GM18502 (cell line): Measurements from ENCODE around the gene OXTR.
"Not testable (repeated sequence)": the region's sequence is repeated elsewhere in the genome, so short reads cannot be mapped to it uniquely, and the experiment has no call there.

Experiments used
- ATAC-seq: cut with Tn5 transposase; IDR thresholded peaks from one replicate; pipeline ENCODE4 v1.9.1; 2021; ENCODE audit warnings: mild to moderate bottlenecking; ENCODE audit not compliant: unreplicated experiment, poor library complexity

The OXTR gene

GRCh38 chr3:8722808-8723207, 46.6 kb downstream of the OXTR start:
- ATAC-seq: no peak

- not testable (repeated sequence) for ATAC-seq
Observed at GRCh38 chr3:8715757-8716156, 53.7 kb downstream of the OXTR start.

GRCh38 chr3:8713901-8714759, 55.3 kb downstream of the OXTR start:
- ATAC-seq: peak; percentile 69

GRCh38 chr3:8712908-8713255, 56.5 kb downstream of the OXTR start:
- no peak for ATAC-seq

DNA sequence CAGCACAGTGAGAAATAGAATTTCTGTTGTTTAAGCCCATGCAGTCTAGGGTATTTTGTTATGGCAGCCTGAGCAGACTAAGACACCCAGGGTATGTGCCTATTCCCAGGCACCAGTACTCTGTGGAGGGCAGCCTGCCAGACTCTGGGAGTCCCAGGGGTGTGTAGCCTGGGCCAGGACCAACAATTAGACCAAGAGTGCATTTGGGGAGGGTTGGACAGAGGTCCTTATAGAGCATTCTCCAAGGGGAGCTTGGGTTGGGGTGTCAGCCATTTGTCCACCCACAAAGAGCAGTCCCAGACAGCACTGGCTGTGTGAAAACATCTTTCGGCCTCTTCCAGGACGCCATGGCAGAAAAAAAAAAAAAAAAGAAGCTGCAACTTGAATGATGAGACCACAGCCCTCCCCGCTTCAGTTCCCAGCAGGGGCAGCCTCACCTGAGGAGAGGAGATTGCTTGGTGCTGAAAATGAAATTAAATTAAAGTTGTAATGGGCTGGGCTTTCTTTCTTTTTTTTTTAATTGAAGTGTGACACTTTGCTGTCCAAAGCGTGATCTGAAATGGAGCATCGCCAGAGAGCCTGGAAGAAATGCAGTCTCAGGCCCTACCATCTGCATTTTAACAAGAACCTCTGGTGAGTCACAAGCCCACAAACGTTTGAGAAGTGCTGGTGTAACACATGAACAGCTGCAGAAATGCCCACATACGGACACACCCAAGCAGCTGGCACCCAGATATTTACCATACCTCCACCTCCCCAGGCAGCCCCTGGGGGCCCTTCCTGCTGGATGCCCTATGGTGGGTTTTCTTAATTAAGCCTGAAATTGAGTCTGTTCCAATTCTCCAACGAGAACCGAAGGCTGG, 57.1 kb downstream of the OXTR start:
- ATAC-seq: no peak

GRCh38 chr3:8709801-8710507, 59.5 kb downstream of the OXTR start:
- ATAC-seq: no peak

GRCh38 chr3:8709287-8709686, 60.1 kb downstream of the OXTR start:
- no peak for ATAC-seq

- no peak for ATAC-seq
Observed at GRCh38 chr3:8705575-8705974, 63.8 kb downstream of the OXTR start.

DNA sequence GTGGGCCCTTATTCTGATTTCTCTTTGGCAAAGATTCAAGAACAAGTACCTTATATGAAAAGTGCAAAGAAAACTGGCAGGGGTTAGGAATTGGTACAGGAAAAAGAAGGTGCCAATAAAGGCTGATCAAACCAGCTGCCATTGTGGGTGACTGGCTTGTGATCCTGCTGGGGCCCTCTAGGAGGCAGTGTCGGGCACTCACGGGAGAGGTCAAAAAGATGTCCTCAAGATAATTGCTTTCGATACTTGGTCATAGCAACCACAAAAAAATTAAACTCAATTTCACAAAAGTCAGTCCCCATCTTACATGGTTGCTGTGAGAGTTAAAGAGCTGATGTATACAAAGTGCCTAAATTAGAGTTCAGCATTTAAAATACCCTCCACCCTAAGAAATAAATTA, 66.9 kb downstream of the OXTR start:
- ATAC-seq: no peak
